Measurements from ENCODE around the gene MAN2B2. TPM values are rescaled to one million over a fixed set of nuclear protein-coding genes. Genes with fewer than 3 reads are reported as not detected.

The MAN2B2 gene
- total and polyA plus RNA-seq, 9 of the 15 experiments (the other 6 are each of a cell fraction or from before 2014, with no cell fraction given): 0.21 to 8.8 (median 3.7) TPM

- TF ChIP-seq PTBP1 (IDR thresholded peaks at IDR 0.05; ENCODE audit: low read depth, low read length) (no peak), ZBTB2 (IDR thresholded peaks at IDR 0.05) (no peak), SNIP1 (IDR thresholded peaks at IDR 0.05; ENCODE audit: low read depth) (no peak), ZBTB33 (CRISPR knock-in tag; IDR thresholded peaks at IDR 0.05) (no peak), C11orf30 (IDR thresholded peaks at IDR 0.05; ENCODE audit: low read depth) (no peak), KAT2B (IDR thresholded peaks at IDR 0.05; ENCODE audit: low read depth, low read length) (no peak), NFRKB (IDR thresholded peaks at IDR 0.05; ENCODE audit: low read depth) (no peak), ZNF354B (CRISPR knock-in tag; IDR thresholded peaks at IDR 0.05) (no peak), GTF2B (IDR thresholded peaks at IDR 0.05; ENCODE audit: extremely low read depth, insufficient read length) (no peak), MBD2 (IDR thresholded peaks at IDR 0.05; ENCODE audit: borderline replicate concordance, low read depth) (peak; percentile 65; the same call in 1 of the 2 replicates), CBX3 (IDR thresholded peaks at IDR 0.05; ENCODE audit: borderline replicate concordance in 1 of 2, low read length in 2 of 2) (peak in 1 of 2 experiments; percentile 16; a peak in 1 of 3 replicates), TRIM28 (IDR thresholded peaks at IDR 0.05) (no peak), CBFA2T2 (conservative IDR thresholded peaks at IDR 0.05) (peak; percentile 81), THAP7 (CRISPR knock-in tag; IDR thresholded peaks at IDR 0.05) (no peak), RFX1 (IDR thresholded peaks at IDR 0.05) (no peak), CREM (IDR thresholded peaks at IDR 0.05; ENCODE audit: low read depth) (peak; percentile 57), GTF3C2 (IDR thresholded peaks at IDR 0.05; ENCODE audit: borderline replicate concordance, extremely low read depth, insufficient read length) (no peak), ZC3H11A (IDR thresholded peaks at IDR 0.05; ENCODE audit: low read depth, low read length) (no peak), PCBP2 (IDR thresholded peaks at IDR 0.05; ENCODE audit: low read depth, low read length, poor library complexity, severe bottlenecking) (no peak), ZEB2 (IDR thresholded peaks at IDR 0.05) (no peak), ZNF239 (CRISPR knock-in tag; IDR thresholded peaks at IDR 0.05) (no peak)
Measured at GRCh38 chr4:6582889-6583490, 8.0 kb downstream of the MAN2B2 start (continued).

Data from K562 (cell line).